ENCODE measurements around the gene CLDN3.

GRCh38 chr7:73735528-73735905 lies 34.6 kb downstream of the CLDN3 start:
- TF ChIP-seq EZH2 (IDR thresholded peaks at IDR 0.05; ENCODE audit: low read length, unreplicated experiment) (no peak), EZH2phosphoT487 (IDR thresholded peaks at IDR 0.05; ENCODE audit: borderline replicate concordance, low read length) (no peak)
